GM12892 (cell line): ENCODE measurements around the gene GASK1A.

ENCODE experiments used
- POLR2A ChIP-seq: IDR thresholded peaks from 2 replicates; pipeline ENCODE4 v1.6.1; 2011; ENCODE audit warnings: low read depth, low read length, control low read depth
- POLR2AphosphoS5 ChIP-seq: IDR thresholded peaks from 2 replicates; pipeline ENCODE4 v1.6.1; 2011; ENCODE audit warnings: low read depth, low read length, control low read depth
- TAF1 ChIP-seq: IDR thresholded peaks from 2 replicates; pipeline ENCODE4 v1.6.1; 2011; ENCODE audit warnings: low read depth, mild to moderate bottlenecking, control low read depth, low read length, borderline replicate concordance

DNA sequence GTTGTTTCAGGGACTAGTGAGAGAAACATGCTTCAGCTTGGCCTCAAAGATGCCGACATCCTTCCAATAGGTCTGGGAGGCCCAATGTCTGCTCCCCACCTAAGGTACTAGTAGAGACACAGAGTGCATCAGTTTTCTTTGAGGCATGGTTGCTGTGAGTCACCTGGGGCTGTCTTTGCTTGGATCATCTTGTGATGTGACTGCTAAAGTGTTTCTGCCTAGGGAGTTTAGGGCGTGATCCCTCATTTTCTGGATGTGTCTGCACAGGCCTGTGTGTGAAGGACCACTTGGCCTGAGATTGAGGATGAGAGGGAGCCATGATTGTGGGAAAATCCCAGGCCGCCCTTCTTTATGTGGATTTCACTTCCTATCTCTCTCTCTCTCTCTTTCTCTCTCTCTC, 4.8 kb downstream of the GASK1A start:
- TF ChIP-seq POLR2A = no peak
- no peak for TF ChIP-seq TAF1
- no peak for TF ChIP-seq POLR2AphosphoS5
